EL (cell line): Measurements from ENCODE around the gene KCNJ4.
"Not testable (repeated sequence)": the region's sequence is repeated elsewhere in the genome, so short reads cannot be mapped to it uniquely, and the experiment has no call there.

Source experiments
- DNase-seq: peaks from one replicate; pipeline ENCODE4 v3.0.0-alpha.2; 2016

KCNJ4 gene

DNA sequence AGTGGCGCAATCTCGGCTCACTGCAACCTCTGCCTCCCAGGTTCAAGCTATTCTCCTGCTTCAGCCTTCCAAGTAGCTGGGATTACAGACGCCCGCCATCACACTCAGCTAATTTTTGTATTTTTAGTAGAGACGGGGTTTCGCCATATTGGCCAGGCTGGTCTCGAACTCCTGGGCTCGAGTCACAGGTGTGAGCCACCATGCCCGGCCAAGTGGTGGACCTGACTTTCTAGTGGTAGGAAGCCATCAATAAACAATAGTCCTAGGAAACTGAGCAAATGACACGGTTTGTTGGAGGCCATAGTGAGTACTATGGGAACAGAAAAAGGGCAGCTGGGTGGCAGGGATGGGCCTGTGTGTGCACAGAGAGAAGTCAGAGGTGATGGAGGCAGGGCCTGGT lies 15.2 kb upstream of the KCNJ4 start:
- not testable (repeated sequence) for DNase-seq

DNA sequence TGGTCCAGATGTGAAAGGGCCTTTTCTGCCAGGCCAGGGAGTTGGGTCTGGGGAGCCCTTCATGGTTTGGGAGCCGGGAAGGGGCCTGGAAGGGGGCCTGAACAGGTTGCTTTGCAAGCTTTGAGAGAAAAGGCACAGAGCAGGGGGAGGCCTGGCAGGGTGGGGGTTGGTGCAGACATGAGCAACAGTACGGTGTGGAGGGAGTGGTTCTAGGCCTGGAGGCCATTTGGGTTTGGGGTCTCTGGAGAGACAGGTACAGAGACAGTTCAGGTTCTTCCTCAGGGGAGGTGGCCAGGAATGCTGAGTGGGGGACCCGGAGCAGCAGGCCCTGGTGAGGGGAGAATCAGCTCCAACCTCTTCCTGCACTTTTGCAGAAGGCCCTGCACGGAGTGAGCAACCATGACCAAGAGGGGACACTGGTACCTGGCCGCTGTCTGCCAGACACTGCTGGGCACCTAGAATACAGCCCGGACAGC lies 14.3 kb upstream of the KCNJ4 start:
- no peak for DNase-seq

DNA sequence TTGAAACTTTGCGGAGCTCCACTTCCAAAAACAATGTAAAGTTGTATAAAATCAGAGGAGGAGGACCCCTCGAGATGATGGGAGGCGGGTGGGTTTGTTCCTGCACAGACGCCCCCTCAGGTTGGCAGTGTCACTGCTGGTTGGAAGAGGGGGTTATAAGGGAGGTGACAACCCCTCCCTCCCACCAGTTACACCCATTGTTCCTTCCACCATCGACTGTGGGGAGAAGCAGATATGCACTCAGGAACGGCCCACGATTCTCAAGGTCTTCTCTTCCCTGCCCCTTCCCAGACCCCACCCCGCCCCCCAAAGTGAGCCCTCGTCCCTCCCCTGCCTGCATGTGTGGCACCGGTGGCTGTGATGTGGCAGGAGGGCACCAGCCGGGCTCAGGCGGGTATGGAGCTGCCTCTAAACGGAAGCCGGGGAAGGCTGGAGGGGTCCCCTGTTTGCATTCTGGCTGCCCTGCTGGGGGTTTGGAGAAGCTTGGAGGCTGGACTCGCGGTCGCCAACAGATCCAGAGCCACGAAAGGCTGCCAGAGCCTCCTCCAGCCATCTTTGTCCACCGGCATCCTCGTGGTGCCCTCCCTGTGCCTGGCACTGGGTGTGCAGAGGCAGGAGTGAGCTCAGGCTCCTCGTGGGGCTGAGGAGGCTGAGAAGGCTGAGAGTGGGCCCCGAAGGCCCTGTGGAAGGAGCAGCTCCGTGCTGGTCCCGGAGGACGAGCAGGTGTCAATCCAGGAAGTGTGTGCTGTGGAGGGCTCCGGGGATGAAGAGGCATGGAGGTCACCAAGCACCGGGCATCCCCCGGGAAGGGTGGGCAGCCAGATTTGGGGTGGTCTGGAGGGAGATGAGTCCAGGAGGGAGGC lies 13.7 kb upstream of the KCNJ4 start:
- peak; percentile 29 for DNase-seq

DNA sequence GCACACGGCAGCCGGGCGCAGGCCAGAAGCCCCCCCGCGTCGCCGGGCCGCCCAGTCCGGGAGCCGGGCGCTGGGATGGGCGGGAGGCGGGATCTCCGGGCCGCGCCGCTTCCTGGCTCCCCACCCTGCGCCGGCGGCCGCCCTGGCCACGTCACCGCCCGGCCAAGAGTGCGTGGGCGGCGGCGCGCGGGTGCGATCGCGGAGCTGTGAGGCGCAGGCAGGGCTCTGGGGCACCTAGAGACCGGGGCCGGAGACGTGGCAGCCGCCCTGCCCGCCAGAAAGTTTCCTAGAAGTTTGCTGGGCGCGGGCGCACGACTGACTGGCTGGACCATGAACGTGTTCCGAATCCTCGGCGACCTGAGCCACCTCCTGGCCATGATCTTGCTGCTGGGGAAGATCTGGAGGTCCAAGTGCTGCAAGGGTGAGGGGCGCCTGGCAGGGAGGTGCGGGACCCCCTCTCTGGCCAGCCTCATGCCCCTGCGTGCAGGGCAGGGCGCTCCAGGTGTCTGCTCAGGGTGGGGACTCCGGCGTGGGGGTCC lies 13.0 kb upstream of the KCNJ4 start, which contains the start of gene KDELR3:
KDELR3 (plus strand) TSS at position 193 of the 539 bp plus-strand sequence; CDS start at position 331, 138 bp downstream.
- peak; percentile 83 for DNase-seq

- no peak for DNase-seq
Observed at GRCh38 chr22:38467438-38467903, 12.5 kb upstream of the KCNJ4 start.

- DNase-seq = no peak
Observed at GRCh38 chr22:38465673-38466490, 10.9 kb upstream of the KCNJ4 start.

DNA sequence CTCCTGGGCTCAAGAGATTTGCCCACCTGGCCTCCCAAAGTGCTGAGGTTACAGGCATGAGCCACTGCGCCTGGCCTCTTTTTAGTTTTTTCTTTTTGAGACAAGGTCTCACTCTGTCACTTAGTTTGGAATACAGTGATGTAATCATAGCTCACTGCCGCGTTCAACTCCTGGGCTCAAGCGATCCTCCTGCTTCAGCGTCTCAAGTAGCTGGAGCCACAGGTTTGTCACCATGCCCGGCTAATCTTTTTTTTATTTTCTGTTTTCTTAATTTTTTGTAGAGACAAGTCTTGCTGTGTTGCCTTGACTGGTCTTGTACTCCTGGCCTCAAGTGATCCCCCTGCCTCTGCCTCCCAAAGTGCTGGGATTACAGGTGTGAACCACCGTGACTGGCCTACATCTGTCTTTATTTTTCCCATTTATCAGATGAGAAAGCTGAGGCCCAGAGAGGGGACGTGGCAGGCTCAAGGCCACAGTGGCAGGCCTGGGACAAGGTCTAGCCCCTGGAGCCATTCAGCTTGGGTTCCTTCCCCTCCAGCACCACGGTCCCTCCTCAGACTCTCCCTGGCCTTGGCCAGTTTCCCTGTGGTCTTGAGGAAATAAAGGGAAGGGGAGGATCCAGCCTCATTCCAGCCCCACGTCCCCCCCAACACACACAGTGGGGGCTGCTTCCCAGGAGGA lies 10.1 kb upstream of the KCNJ4 start:
- no peak for DNase-seq

GRCh38 chr22:38462960-38463784 lies 8.2 kb upstream of the KCNJ4 start:
- DNase-seq = no peak

DNA sequence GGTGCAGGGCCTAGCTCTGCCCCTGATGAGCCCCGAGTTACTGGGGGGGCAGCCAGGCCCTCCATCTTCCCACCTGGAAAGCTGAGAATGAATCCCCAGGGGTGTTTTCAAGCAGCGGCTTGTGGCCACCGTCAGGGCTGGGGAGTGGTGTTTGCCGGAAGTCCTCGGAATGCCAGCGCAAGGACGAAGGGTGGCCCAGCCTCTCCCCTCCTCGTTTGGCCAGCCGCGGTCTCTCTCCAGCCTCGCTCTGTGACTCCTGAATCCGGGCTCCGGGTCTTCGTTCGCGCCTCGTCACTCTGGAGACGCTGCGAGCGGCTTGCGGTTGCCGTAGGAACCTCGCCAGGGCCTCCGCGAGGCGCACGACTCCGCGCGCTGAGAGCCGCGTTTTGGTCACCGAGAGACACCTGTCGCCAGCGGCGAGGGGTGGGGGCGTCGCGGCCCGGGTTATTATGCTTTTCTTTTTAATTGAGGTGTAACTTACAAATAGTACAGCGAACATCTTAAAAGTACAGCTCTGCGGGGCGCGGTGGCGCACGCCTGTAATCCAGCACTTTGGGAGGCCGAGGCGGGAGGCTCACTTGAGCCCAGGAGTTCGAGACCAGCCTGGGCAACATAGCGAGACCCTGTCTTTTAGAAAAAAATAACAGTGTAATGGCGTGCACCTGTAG lies 6.5 kb upstream of the KCNJ4 start:
- peak; percentile 88 for DNase-seq

- DNase-seq = no peak
Observed at GRCh38 chr22:38461057-38461413, 6.0 kb upstream of the KCNJ4 start.

DNA sequence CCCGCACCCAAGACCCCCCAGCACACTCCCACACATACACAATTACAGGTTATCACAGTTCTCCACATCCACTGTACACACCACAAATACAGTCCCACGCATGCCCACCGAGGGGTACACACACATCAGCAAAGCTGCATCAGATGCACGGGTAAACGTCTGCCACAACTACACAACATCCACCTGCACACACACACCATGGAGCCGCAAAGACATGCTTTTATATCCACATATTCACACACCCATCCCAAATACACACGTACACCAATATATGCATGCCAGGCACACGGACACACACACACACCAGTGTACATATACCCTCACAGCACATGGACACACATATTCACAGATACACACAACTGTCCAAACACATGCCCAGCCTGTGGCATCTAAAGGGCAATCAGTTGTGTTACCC lies 5.4 kb upstream of the KCNJ4 start:
- DNase-seq = no peak

- DNase-seq = no peak
Observed at GRCh38 chr22:38456841-38457699, 2.1 kb upstream of the KCNJ4 start.

GRCh38 chr22:38456272-38456835 lies 1.4 kb upstream of the KCNJ4 start:
- no peak for DNase-seq

DNA sequence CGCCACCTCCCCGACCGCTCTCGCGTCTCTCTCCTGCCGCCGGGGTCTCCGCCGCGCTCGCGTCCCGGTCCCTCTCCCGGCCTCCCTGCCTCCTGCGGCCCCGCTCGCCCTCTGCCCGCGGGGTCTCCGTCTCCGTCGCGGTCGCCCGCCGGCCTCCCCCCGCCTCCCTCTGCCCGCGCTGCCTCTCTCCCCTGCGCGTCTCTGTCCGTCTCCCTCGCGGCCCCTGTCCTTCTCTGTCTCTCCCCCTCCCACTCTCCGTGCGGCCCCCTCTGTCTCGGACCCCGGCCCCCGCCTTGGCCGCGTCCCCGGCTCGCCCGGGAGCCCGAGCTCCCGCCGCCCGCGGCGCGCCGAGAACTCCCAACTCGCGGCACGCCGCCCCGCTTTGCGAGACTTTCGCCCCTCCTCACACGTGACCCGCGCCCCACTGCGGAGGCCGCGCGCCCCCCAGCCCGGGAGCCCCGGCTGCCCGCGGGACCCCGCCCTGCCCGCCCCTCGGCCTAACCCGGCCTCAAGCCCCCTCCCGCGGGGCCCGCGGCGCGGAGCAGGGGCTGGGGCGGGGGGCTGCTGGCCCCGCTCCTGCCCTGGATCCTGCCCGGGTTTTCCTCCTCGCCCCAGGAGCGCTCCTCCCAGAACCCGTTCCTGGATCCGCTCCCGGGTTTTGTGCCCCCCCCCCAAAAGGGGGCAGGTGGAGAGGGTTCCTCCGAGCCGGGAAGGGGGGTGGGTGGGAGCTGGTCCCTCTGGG lies 702 bp upstream of the KCNJ4 start:
- no peak for DNase-seq

DNA sequence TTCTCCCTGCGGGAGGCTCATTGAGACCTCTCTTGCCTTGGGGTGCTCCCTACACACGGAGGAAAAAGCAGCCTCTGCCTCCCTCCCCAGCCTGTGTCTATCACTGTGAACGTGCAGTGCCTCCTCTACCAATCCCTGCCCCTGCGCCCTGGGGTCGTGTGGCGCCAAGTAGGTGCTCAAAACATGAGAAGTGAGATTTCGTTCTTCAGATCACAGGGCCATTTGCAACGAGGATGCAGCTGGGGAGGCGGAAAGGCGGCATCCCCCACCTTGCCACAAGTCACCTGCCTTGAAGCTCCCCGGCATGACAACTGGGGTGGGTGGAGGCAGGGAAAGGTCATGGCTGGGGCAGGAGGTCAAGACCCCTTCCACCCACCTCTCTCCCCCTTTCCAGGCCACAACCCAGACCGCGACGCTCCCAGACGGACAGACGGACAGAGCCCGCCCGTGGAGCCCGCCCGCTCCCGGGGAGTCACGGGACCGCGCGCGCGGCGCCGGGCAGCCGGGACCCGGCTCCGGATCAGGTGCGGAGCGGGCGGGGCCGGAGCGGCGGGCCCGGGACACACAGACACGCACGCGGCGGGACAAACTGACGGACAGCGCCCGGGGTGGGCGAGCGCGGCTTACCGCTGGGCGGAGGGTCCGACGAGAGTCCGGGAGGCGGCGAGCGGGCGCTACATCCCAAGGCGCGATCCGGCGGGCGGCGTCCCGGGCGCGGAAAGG lies 485 bp downstream of the KCNJ4 start:
- no peak for DNase-seq

DNA sequence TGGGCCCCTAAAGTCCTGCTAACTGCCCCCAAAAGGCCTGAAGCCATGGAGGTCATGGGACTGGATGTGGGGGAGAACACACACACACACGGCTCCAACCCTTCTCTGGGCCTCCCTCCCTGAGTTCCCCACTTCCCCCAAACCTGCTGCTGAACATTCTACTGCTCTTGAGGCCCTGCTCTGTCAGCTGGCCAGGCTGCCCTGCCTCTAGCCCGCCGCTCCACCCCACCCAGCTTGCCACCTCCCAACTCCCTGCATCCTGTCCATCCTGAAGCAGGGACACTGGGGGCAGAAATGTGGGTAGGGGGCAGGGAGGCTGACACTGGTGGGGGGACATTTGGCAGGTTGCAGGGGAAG lies 1.0 kb downstream of the KCNJ4 start:
- no peak for DNase-seq

- no peak for DNase-seq
Observed at GRCh38 chr22:38453066-38453672, 1.8 kb downstream of the KCNJ4 start.
